ENCODE data around the gene FYN.

- TF ChIP-seq POLR2A (IDR thresholded peaks at IDR 0.05; ENCODE audit: low read depth, low read length) (no peak), POLR2AphosphoS5 (IDR thresholded peaks at IDR 0.05; ENCODE audit: low read depth, low read length) (no peak), TAF1 (IDR thresholded peaks at IDR 0.05; ENCODE audit: low read depth, low read length) (no peak)
These were observed 208.7 kb downstream of the FYN start for GRCh38 chr6:111664565-111665030.

Measured in GM12891 (cell line).